ENCODE results near the gene XYLT1.

GRCh38 chr16:17260276-17260849 is 210.4 kb downstream of the XYLT1 start:
- TF ChIP-seq NFRKB (IDR thresholded peaks at IDR 0.05) (no peak), FOXM1 (IDR thresholded peaks at IDR 0.05; ENCODE audit: borderline replicate concordance) (no peak), HDGF (IDR thresholded peaks at IDR 0.05; ENCODE audit: borderline replicate concordance) (no peak), TARDBP (IDR thresholded peaks at IDR 0.05) (no peak), L3MBTL2 (conservative IDR thresholded peaks at IDR 0.05) (no peak), SP1 (IDR thresholded peaks at IDR 0.05) (no peak), SUZ12 (IDR thresholded peaks at IDR 0.05) (no peak), PKNOX1 (IDR thresholded peaks at IDR 0.05) (no peak), FOXA1 (IDR thresholded peaks at IDR 0.05) (no peak), ELF4 (IDR thresholded peaks at IDR 0.05) (no peak)
